ENCODE results near the gene CTNNA2.

- TF ChIP-seq, protein P1, sequence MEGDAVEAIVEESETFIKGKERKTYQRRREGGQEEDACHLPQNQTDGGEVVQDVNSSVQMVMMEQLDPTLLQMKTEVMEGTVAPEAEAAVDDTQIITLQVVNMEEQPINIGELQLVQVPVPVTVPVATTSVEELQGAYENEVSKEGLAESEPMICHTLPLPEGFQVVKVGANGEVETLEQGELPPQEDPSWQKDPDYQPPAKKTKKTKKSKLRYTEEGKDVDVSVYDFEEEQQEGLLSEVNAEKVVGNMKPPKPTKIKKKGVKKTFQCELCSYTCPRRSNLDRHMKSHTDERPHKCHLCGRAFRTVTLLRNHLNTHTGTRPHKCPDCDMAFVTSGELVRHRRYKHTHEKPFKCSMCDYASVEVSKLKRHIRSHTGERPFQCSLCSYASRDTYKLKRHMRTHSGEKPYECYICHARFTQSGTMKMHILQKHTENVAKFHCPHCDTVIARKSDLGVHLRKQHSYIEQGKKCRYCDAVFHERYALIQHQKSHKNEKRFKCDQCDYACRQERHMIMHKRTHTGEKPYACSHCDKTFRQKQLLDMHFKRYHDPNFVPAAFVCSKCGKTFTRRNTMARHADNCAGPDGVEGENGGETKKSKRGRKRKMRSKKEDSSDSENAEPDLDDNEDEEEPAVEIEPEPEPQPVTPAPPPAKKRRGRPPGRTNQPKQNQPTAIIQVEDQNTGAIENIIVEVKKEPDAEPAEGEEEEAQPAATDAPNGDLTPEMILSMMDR (IDR thresholded peaks at IDR 0.05), result no peak
- TF ChIP-seq POLR2A (IDR thresholded peaks at IDR 0.05), result no peak
These were observed 960.2 kb downstream of the CTNNA2 start for GRCh38 chr2:80473069-80473468.
